Measurements from ENCODE around the gene POU2AF3. TPM values are rescaled to one million over a fixed set of nuclear protein-coding genes. Genes with fewer than 3 reads are reported as not detected.

POU2AF3 gene
- total RNA-seq, 1 experiment from 2014 or later: 3.4 TPM

- CTCF ChIA-PET: no interaction called here
- Mint-ChIP-seq H3K9me3 (ENCODE audit: low read depth, unreplicated experiment) (no peaks in the 10 kb centered on the region), H3K36me3 (ENCODE audit: insufficient read depth, unreplicated experiment) (no peaks in the 10 kb centered on the region), H3K4me3 (ENCODE audit: low read depth, unreplicated experiment) (no peak overlapping the region), H3K27ac (ENCODE audit: unreplicated experiment) (no peak overlapping the region), H3K4me1 (ENCODE audit: low read depth, unreplicated experiment) (no peaks in the 10 kb centered on the region), H3K27me3 (ENCODE audit: unreplicated experiment) (no peaks in the 10 kb centered on the region)
- no peak for TF ChIP-seq CTCF (IDR thresholded peaks at IDR 0.05; ENCODE audit: unreplicated experiment)
- intact Hi-C loops (cut with micrococcal nuclease; ENCODE audit: unreplicated experiment): no loop called here
- no TSS peak for BruUV-seq (replicated peaks)
- no peak for DNase-seq
These were observed 49.4 kb downstream of the POU2AF3 start for GRCh38 chr11:111347723-111348115.

GRCh38 chr11:111348147-111348546 lies 49.8 kb downstream of the POU2AF3 start:
- H3K27me3 Mint-ChIP-seq (ENCODE audit: unreplicated experiment): no peaks in the 10 kb centered on the region
- BruUV-seq (replicated peaks): no TSS peak
- CTCF ChIA-PET: no interaction called here
- H3K4me3 Mint-ChIP-seq (ENCODE audit: low read depth, unreplicated experiment): no peak overlapping the region
- no peak overlapping the region for H3K27ac Mint-ChIP-seq (ENCODE audit: unreplicated experiment)
- no peak for TF ChIP-seq CTCF (IDR thresholded peaks at IDR 0.05; ENCODE audit: unreplicated experiment)
- no peaks in the 10 kb centered on the region for H3K4me1 Mint-ChIP-seq (ENCODE audit: low read depth, unreplicated experiment)
- H3K36me3 Mint-ChIP-seq (ENCODE audit: insufficient read depth, unreplicated experiment): no peaks in the 10 kb centered on the region
- no peaks in the 10 kb centered on the region for H3K9me3 Mint-ChIP-seq (ENCODE audit: low read depth, unreplicated experiment)
- intact Hi-C loops (cut with micrococcal nuclease; ENCODE audit: unreplicated experiment): no loop called here
- no peak for DNase-seq

GRCh38 chr11:111349191-111349695 lies 50.9 kb downstream of the POU2AF3 start:
- H3K36me3 Mint-ChIP-seq (ENCODE audit: insufficient read depth, unreplicated experiment): no peaks in the 10 kb centered on the region
- H3K27ac Mint-ChIP-seq (ENCODE audit: unreplicated experiment): no peak overlapping the region
- no peak overlapping the region for H3K4me3 Mint-ChIP-seq (ENCODE audit: low read depth, unreplicated experiment)
- H3K27me3 Mint-ChIP-seq (ENCODE audit: unreplicated experiment): no peaks in the 10 kb centered on the region
- DNase-seq: no peak
- no TSS peak for BruUV-seq (replicated peaks)
- intact Hi-C loops (cut with micrococcal nuclease; ENCODE audit: unreplicated experiment): no loop called here
- no peaks in the 10 kb centered on the region for H3K4me1 Mint-ChIP-seq (ENCODE audit: low read depth, unreplicated experiment)
- CTCF ChIA-PET: no interaction called here
- H3K9me3 Mint-ChIP-seq (ENCODE audit: low read depth, unreplicated experiment): no peaks in the 10 kb centered on the region
- no peak for TF ChIP-seq CTCF (IDR thresholded peaks at IDR 0.05; ENCODE audit: unreplicated experiment)

- intact Hi-C loops (cut with micrococcal nuclease; ENCODE audit: unreplicated experiment): no loop called here
- H3K9me3 Mint-ChIP-seq (ENCODE audit: low read depth, unreplicated experiment): no peaks in the 10 kb centered on the region
- CTCF ChIA-PET: no interaction called here
- no peak overlapping the region for H3K27ac Mint-ChIP-seq (ENCODE audit: unreplicated experiment)
- no peak for DNase-seq
- no peak overlapping the region for H3K4me3 Mint-ChIP-seq (ENCODE audit: low read depth, unreplicated experiment)
- BruUV-seq (replicated peaks): no TSS peak
- TF ChIP-seq CTCF (IDR thresholded peaks at IDR 0.05; ENCODE audit: unreplicated experiment): no peak
- H3K4me1 Mint-ChIP-seq (ENCODE audit: low read depth, unreplicated experiment): no peaks in the 10 kb centered on the region
- no peaks in the 10 kb centered on the region for H3K36me3 Mint-ChIP-seq (ENCODE audit: insufficient read depth, unreplicated experiment)
- H3K27me3 Mint-ChIP-seq (ENCODE audit: unreplicated experiment): no peaks in the 10 kb centered on the region
These were observed 52.5 kb downstream of the POU2AF3 start for GRCh38 chr11:111350811-111351210.
